GM18508 (cell line): ENCODE data around the gene ABCG2.
"Not testable (repeated sequence)": the region's sequence is repeated elsewhere in the genome, so short reads cannot be mapped to it uniquely, and the experiment has no call there.

Experiments used
- ATAC-seq: cut with Tn5 transposase; IDR thresholded peaks from one replicate; pipeline ENCODE4 v1.9.1; 2021; ENCODE audit warnings: moderate number of reproducible peaks; ENCODE audit not compliant: insufficient read depth, unreplicated experiment

ABCG2 gene

GRCh38 chr4:88169298-88169697 lies 10.9 kb upstream of the ABCG2 start:
- no peak for ATAC-seq

GRCh38 chr4:88166608-88167007 lies 8.2 kb upstream of the ABCG2 start:
- no peak for ATAC-seq

DNA sequence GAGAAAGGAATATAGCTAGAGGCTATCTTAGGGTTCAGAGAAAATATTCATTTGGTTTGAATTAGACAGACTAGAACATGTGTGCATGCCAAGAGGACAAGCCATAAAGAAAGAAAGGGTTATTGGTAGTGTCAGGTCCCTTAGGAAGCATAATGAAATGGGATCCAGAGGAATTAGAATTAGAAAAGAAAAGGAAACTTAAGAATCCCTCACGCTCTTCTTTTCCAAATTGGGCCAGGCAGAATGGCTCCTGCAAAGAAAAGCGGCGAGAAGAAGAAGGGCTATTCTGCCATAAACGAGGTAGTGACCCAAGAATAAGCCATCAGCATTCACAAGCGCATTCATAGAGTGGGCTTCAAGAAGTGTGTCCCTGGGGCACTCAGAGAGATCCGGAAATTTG lies 4.9 kb upstream of the ABCG2 start:
- ATAC-seq = no peak

DNA sequence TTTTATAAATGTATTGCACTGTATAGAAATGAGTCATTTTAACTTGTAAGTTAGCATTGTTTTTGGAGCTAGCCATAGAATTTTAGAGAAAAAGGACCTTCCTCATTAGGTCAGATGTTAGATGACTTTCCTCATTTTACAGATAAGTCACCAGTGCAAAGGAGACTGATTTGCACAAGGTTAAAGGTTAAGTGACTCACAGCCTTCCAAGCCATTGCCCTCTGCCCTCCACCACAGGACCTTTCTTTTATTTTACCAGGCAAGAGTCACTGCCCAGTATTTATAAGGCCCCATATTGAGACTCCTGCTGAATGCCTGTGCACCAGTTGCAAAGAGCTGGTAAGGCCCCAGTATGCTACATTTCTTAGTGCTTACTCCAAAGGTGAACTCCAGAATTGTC lies 4.2 kb upstream of the ABCG2 start:
- no peak for ATAC-seq

DNA sequence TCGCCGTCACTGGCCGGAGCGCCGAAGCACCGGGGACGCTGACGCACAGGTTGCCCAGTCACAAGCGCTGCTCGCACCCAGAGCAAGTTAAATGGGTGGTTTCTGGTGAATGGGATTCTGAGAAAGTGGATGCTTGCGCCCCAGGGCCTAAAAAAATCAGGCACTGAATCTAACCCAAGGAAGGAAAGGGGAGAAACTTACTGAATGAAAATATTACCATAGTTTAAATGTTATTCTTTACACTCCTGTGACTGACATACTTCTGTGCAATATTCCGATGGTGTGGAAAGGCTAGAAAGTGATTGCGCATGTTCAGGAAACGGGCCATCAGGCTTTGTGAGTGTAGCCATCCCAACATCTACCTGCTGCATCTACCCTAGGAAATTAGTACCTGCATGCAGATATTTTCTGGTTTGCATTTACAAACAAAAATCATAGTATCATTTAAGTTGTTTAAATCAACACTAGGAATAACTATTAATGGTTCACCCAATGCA lies 838 bp upstream of the ABCG2 start:
- no peak for ATAC-seq

- ATAC-seq = no peak
Measured at GRCh38 chr4:88158038-88158488, 376 bp downstream of the ABCG2 start.

GRCh38 chr4:88152331-88152730 lies 6.1 kb downstream of the ABCG2 start:
- ATAC-seq = not testable (repeated sequence)

- ATAC-seq = no peak
Measured at GRCh38 chr4:88148560-88148959, 9.9 kb downstream of the ABCG2 start.

- ATAC-seq = no peak
Measured at GRCh38 chr4:88147799-88148217, 10.6 kb downstream of the ABCG2 start.

DNA sequence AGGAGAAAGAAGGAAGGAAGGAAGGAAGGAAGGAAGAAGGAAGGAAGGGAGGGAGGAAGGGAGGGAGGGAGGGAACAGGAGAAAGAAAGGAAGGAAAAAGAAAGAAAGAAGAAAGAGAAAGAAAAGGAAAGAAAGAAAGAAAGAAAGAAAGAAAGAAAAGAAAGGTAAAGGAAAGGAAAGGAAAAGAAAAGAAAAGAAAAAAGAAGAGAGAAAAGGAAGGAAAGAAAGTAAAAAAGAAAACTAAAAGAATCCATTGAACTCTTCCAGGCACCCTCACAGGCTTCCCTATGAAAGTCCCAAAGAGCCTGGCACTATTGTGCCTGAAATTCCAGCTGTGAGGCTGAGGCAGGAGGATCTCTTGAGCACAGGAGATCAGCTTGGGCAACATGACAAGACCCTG lies 11.5 kb downstream of the ABCG2 start:
- no peak for ATAC-seq

- ATAC-seq = no peak
Measured at GRCh38 chr4:88144866-88145300, 13.6 kb downstream of the ABCG2 start.

DNA sequence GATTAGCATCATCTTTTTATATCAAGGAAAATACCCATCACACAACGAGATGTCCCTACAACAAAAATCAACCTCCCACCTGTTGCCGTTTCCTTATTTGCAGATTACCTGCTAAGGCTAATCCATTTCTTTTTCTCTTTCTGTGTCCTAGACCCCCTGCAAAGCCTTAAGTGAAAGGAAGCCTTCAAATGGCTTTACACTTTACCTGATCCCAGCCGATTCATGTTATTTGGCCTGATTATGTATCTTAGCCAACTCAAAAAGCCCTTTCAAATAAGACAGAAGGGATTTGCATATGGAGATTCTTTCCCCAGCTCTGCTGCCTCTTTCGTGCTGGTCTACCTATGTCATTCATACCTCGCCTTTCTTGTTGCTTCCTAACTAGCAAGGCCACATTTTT lies 14.4 kb downstream of the ABCG2 start:
- no peak for ATAC-seq

DNA sequence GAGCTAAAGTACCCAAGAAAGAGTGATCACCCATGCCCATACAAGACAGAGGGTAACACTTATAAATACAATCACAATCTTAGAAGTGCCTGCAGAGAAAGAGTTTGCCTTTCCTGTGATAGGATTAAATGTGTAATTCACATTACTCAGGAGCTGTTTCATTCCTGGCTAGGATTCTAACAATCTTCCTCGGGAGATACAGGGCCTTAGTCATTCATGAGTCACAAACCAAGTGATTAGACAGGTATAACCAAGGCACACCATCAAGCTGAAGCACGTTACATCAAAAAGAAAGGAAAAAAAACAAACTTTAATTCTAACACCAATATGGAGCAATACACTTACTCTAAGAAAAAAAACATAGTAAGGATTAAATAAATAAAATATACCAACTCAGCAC lies 14.9 kb downstream of the ABCG2 start:
- ATAC-seq = no peak

DNA sequence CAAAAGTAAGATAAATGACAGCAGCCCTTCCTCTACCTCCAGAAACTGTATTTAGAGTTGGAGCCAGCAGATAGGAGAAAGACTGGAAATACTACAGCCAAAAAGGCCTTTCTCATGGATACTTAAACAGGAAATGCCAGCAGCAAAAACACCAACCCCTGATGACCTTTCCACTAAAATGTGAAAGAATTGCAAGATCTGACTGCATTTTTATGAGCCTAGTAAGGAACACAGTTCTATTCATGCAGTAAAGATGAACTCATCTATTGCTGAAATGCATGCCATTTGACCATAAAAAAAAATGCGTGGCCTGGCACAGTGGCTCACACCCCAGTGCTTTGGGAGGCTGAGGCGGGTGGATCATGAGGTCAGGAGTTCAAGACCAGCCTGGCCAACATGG lies 19.9 kb downstream of the ABCG2 start:
- no peak for ATAC-seq

DNA sequence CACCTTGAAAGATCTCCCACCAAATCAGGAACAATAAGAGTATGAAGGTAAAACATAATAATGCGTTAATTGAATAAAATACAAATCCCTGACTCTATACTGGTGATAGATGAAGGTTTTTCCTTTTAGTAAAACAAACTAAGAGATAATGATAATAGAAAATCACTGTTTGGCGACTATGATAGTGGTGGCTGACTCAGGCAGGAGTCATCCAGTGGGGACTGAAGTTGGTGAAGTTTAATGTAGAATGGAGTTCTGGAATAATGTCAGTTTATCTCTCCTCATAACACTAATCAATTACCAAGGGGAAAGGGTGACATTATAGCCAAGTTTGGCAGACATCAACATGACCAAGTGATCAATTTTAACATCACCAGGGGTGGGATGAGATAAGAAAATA lies 21.3 kb downstream of the ABCG2 start:
- ATAC-seq = no peak

DNA sequence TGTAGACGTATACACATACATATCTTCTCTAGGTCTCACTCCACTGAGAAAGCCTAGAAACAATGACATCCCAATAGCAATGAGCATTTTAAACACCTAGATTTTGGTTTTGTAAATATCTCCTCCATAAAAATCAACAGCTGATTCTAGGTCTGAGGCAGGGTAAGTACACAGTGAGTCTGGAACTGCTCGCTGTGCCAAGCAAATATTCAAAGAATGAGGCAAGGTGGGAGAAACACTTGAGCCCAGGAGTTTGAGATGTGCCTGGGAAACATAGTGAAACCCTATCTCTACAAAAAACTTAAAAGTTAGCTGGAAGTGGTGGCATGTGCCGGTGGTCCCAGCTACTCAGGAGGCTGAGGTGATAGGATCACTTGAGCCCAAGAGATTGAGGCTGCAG lies 22.2 kb downstream of the ABCG2 start:
- ATAC-seq = no peak

DNA sequence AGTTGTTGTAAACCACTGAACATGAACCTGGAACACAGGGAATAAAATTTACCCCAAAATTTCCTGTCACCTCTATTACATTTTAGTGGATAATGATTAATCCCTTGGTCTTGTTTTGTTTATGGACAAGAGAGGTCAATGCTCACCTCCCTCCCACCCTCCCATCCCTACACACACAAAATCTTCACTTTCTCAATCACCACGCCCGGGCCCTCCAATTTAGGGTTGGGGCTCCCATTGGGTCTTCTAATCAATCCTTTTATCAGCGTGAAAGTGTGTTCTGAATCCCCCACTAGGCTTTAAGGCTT lies 23.1 kb downstream of the ABCG2 start:
- ATAC-seq = no peak

DNA sequence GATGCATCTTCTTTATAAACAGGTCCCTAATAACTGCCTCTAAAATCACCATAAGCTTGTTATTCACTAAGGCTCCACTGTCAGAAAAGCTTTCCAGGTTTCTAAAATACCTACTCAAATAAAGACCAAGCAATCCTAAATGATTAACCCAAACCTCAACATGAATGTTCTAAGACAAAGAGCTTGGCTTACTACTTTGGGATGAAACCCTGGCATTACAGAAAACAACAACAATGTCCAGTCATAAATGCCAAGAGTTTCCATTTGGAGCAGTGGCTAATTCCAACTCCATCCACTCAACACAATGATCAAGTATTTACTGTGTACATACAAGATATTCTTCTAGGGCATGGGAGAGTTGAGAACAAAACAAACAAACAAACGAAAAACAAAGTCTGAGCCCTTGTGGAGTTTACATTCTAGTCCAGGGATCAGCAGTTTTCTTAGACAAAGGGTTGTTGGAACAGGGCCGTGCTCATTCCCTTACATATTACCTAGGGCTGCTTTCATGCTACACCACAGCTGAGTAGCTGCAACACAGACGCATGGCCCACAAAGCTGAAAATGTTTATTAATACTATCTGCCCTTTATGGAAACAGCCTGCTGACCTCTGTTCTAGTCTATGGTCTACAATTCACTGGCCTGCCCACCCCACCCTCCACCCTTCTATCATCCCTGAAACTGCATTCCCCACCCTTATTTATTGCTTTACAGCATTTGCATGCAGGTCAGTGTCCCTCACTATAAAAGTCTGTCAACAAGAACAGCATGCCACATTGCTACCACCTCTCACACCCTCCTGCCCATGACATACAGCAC lies 23.7 kb downstream of the ABCG2 start:
- no peak for ATAC-seq

GRCh38 chr4:88134111-88134510 lies 24.3 kb downstream of the ABCG2 start:
- ATAC-seq = no peak

- no peak for ATAC-seq
Measured at GRCh38 chr4:88130544-88131305, 27.7 kb downstream of the ABCG2 start.

- no peak for ATAC-seq
Measured at GRCh38 chr4:88130003-88130402, 28.4 kb downstream of the ABCG2 start.

- ATAC-seq = not testable (repeated sequence)
Measured at GRCh38 chr4:88122260-88122659, 36.2 kb downstream of the ABCG2 start.
